Neural cell (in vitro differentiated cells): ENCODE results near the gene ABHD16B.

Experiments used
- CTCF ChIP-seq: fragments of 450-650 bp; IDR thresholded peaks from 2 replicates; pipeline ENCODE4 v1.5.1; 2014; ENCODE audit warnings: antibody characterized with exemption, mild to moderate bottlenecking, moderate library complexity; ENCODE audit not compliant: poor library complexity, severe bottlenecking
- EP300 ChIP-seq: fragments of 450-650 bp; conservative IDR thresholded peaks from 2 replicates; pipeline ENCODE4 v1.6.1; 2014; ENCODE audit warnings: antibody characterized with exemption, mild to moderate bottlenecking, moderate library complexity; ENCODE audit not compliant: poor library complexity, severe bottlenecking
- EZH2 ChIP-seq: fragments of 200-600, 300-800 bp; shearing (Covaris generic), sonication (generic); IDR thresholded peaks from 2 replicates; pipeline ENCODE4 v1.6.1; 2014; ENCODE audit warnings: antibody characterized with exemption, low read length, borderline replicate concordance, mild to moderate bottlenecking; ENCODE audit not compliant: insufficient read depth, poor library complexity, severe bottlenecking
- RAD21 ChIP-seq: fragments of 450-650 bp; conservative IDR thresholded peaks from 2 replicates; pipeline ENCODE4 v1.6.1; 2014; ENCODE audit warnings: antibody characterized with exemption, mild to moderate bottlenecking, moderate library complexity
- TAF1 ChIP-seq: IDR thresholded peaks from 2 replicates; pipeline ENCODE4 v1.6.1; 2012; ENCODE audit warnings: low read depth

GRCh38 chr20:63837479-63837878 is 23.8 kb upstream of the ABHD16B start:
- TF ChIP-seq CTCF (no peak), TAF1 (no peak), EZH2 (no peak), RAD21 (no peak), EP300 (no peak)
